HFFc6 (cell line): ENCODE measurements around the gene EXOC1. TPM values are rescaled to one million over a fixed set of nuclear protein-coding genes. Genes with fewer than 3 reads are reported as not detected.
"Not testable (repeated sequence)": the region's sequence is repeated elsewhere in the genome, so short reads cannot be mapped to it uniquely, and the experiment has no call there.

ENCODE experiments used
- DNase-seq: peaks from one replicate; pipeline ENCODE4 v3.0.0-alpha.2; 2018
- H3K27ac Mint-ChIP-seq: 2 replicates; pipeline ENCODE4 v1.8.0; 2020; ENCODE audit warnings: mild to moderate bottlenecking, mixed read lengths
- H3K27me3 Mint-ChIP-seq: 2 replicates; pipeline ENCODE4 v1.8.0; 2021; ENCODE audit warnings: mild to moderate bottlenecking, moderate library complexity, mixed read lengths; ENCODE audit not compliant: insufficient read depth
- H3K36me3 Mint-ChIP-seq: 2 replicates; pipeline ENCODE4 v1.8.0; 2021; ENCODE audit warnings: low read depth, mixed read lengths
- H3K4me1 Mint-ChIP-seq: 2 replicates; pipeline ENCODE4 v1.8.0; 2020; ENCODE audit warnings: low read depth, mixed read lengths
- H3K4me3 Mint-ChIP-seq: 2 replicates; pipeline ENCODE4 v1.8.0; 2020; ENCODE audit warnings: mild to moderate bottlenecking, moderate library complexity, mixed read lengths
- H3K9me3 Mint-ChIP-seq: 2 replicates; pipeline ENCODE4 v1.8.0; 2020; ENCODE audit warnings: mild to moderate bottlenecking, mixed read lengths
- CTCF ChIP-seq: fragments of 200-600 bp; sonication (generic); IDR thresholded peaks from 2 replicates; pipeline ENCODE4 v1.5.0; 2021; ENCODE audit warnings: antibody characterized with exemption, mild to moderate bottlenecking
- total RNA-seq, 6 experiments: library from RNA; stranded (reverse); fragmentation: NEBNext Ultra II Directional; extraction: Animal tissue kit (Norgen Biotek cat#: 25700); gene quantifications; 2 replicates in 1 of 6; 3 replicates in 5 of 6; pipeline ENCODE4 v1.2.3, GENCODE V29; 2021

EXOC1 gene
- total RNA-seq, 6 experiments from 2014 or later, result 28.8 to 32.6 (median 31.4) TPM

DNA sequence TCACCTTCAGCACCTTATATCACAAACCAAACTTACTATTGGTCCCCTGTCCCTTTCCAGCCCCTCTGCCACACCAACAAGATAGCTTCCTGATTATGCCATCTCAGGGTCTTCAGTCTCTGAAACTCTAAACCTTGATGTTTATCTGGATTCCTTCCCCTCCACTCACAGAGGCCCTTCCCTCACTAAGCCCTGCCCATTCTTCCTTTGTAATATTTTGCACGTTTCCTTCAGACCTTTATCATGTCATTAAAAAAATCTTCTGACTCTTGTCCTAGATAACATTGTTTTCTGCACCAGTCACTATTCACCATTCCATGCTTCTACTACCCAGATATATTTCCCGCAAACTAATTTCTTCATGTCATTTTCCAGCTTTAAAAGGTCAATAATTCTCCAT is 77.6 kb downstream of the EXOC1 start:
- H3K36me3 Mint-ChIP-seq, result no peaks in the 10 kb centered on the region
- DNase-seq, result no peak
- H3K4me3 Mint-ChIP-seq, result no peak overlapping the region
- H3K4me1 Mint-ChIP-seq, result peaks cover 18% of the 10 kb centered on the region
- H3K27me3 Mint-ChIP-seq, result peaks cover 5% of the 10 kb centered on the region
- H3K27ac Mint-ChIP-seq, result no peak overlapping the region
- no peaks in the 10 kb centered on the region for H3K9me3 Mint-ChIP-seq
- no peak for TF ChIP-seq CTCF

- peaks cover 2% of the 10 kb centered on the region for H3K27me3 Mint-ChIP-seq
- H3K4me1 Mint-ChIP-seq, result peaks cover 18% of the 10 kb centered on the region
- DNase-seq, result peak; percentile 42
- H3K9me3 Mint-ChIP-seq, result peaks cover 7% of the 10 kb centered on the region; the same call in 1 of the 2 replicates
- H3K27ac Mint-ChIP-seq, result no peak overlapping the region
- H3K36me3 Mint-ChIP-seq, result no peaks in the 10 kb centered on the region
- no peak overlapping the region for H3K4me3 Mint-ChIP-seq
- no peak for TF ChIP-seq CTCF
These were observed 78.4 kb downstream of the EXOC1 start for GRCh38 chr4:55931833-55932232.

DNA sequence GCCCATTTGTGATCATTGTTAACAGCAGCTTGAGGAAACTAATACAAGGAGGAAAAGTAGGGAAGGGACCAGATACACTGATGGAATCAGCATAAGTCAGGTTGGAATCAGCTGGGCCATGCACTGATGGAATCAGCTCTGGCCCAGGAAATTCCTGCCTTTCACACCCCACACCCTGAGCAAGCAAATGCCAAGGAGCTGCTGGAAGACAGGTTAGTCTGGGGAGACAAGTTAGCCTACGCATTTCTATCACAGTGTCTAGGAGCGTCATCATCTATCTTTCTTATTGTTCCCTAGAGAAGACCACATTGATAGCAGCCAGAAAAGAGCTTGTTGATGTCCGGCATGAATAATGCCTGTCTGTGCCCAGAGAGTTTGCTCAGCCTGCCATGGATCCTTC is 79.1 kb downstream of the EXOC1 start:
- no peak for TF ChIP-seq CTCF
- H3K27ac Mint-ChIP-seq, result no peak overlapping the region
- H3K27me3 Mint-ChIP-seq, result peaks cover 3% of the 10 kb centered on the region
- no peaks in the 10 kb centered on the region for H3K36me3 Mint-ChIP-seq
- H3K9me3 Mint-ChIP-seq, result peaks cover 8% of the 10 kb centered on the region
- no peak overlapping the region for H3K4me3 Mint-ChIP-seq
- no peak for DNase-seq
- peaks cover 18% of the 10 kb centered on the region for H3K4me1 Mint-ChIP-seq

DNA sequence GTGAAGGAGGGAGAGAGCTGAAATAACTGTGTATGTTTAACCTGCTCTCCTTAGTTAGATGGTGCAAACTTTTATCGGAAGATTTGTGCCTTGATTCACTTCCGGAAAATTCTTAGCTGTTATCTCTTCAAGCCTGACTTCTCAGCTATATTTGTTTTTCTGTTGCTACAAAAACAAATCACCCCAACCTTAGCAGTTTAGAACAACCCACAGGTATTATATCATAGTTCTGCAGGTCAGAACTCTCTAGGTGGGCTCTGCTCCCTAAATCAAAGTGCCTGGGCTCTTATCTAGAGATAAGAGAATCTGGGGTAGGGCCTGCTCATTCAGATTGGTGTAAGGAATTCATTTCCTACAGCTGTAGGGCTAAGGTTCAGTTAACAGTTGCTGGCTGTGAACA is 80.2 kb downstream of the EXOC1 start:
- Mint-ChIP-seq H3K4me3 (no peak overlapping the region), H3K27ac (no peak overlapping the region), H3K4me1 (peaks cover 18% of the 10 kb centered on the region), H3K9me3 (peaks cover 8% of the 10 kb centered on the region), H3K36me3 (no peaks in the 10 kb centered on the region), H3K27me3 (peaks cover 2% of the 10 kb centered on the region)
- DNase-seq, result no peak
- TF ChIP-seq CTCF, result no peak

- not testable (repeated sequence) for H3K27me3 Mint-ChIP-seq, DNase-seq, H3K9me3 Mint-ChIP-seq, H3K27ac Mint-ChIP-seq, H3K4me3 Mint-ChIP-seq, H3K36me3 Mint-ChIP-seq
- peaks cover 16% of the 10 kb centered on the region for H3K4me1 Mint-ChIP-seq
These were observed 82.5 kb downstream of the EXOC1 start for GRCh38 chr4:55935907-55936306.

GRCh38 chr4:55938481-55938880 is 85.0 kb downstream of the EXOC1 start:
- Mint-ChIP-seq H3K27me3 (peaks cover 4% of the 10 kb centered on the region), H3K27ac (no peak overlapping the region), H3K36me3 (no peaks in the 10 kb centered on the region), H3K9me3 (peaks cover 8% of the 10 kb centered on the region), H3K4me3 (no peak overlapping the region), H3K4me1 (no peaks in the 10 kb centered on the region)
- TF ChIP-seq CTCF, result no peak
- no peak for DNase-seq
